ENCODE data around the gene WNT10A.

DNA sequence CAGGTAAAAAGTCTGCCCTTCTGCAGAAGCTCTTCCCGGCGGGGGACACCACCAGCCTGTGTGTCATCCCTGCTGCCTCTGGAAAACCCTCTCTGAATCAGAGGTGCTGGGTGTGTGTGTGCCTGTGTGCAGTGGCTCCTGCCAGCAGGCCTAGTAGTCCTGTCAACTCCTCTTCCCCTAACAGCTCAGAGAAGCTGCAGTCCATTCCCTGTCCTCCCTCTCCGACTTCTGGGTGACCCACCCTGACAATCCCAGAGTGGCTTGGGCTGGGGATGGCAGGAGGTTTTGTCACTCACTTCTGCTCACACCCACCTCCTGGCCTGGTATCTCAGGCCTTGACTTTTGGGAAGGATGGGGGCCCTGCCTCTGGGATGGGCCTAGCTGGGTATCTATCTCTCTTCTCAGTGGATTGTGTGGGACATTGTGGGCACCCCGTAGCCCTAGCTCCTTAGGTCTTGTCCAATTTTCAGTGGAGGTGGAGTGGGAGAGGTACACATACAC, 2.3 kb downstream of the WNT10A start:
- TF ChIP-seq CTCF (IDR thresholded peaks at IDR 0.05) (no peak), POLR2A (IDR thresholded peaks at IDR 0.05) (no peak)

Measured in ovary (tissue), 3 donors.